Type B pancreatic cell (in vitro differentiated cells): ENCODE results near the gene YTHDC2. TPM values are rescaled to one million over a fixed set of nuclear protein-coding genes. Genes with fewer than 3 reads are reported as not detected.

ENCODE experiments used
- DNase-seq: peaks from one replicate; pipeline ENCODE4 v3.0.0; 2021; ENCODE audit warnings: mixed read lengths; ENCODE audit not compliant: unreplicated experiment; ENCODE audit errors: extremely low spot score
- H3K27ac Mint-ChIP-seq: 2 replicates; pipeline ENCODE4 v1.8.0; 2021; ENCODE audit warnings: mild to moderate bottlenecking, mixed read lengths
- H3K27me3 Mint-ChIP-seq: 2 replicates; pipeline ENCODE4 v1.8.0; 2021; ENCODE audit warnings: mixed read lengths
- H3K36me3 Mint-ChIP-seq: 2 replicates; pipeline ENCODE4 v1.8.0; 2021; ENCODE audit warnings: mixed read lengths
- H3K4me1 Mint-ChIP-seq: one replicate; pipeline ENCODE4 v1.8.0; 2021; ENCODE audit warnings: mixed read lengths; ENCODE audit not compliant: unreplicated experiment
- H3K4me3 Mint-ChIP-seq: 2 replicates; pipeline ENCODE4 v1.8.0; 2021; ENCODE audit warnings: mild to moderate bottlenecking, mixed read lengths
- H3K9me3 Mint-ChIP-seq: 2 replicates; pipeline ENCODE4 v1.8.0; 2021; ENCODE audit warnings: mixed read lengths
- total RNA-seq: library from RNA; stranded (reverse); gene quantifications from 2 replicates; pipeline ENCODE4 v1.2.1, GENCODE V29; 2021; ENCODE audit warnings: low replicate concordance
- TF ChIP-seq, protein P1 (sequence below): fragments of 200-600 bp; sonication (generic); conservative IDR thresholded peaks from 2 replicates; pipeline ENCODE4 v1.5.0; 2021; ENCODE audit warnings: antibody characterized with exemption, mild to moderate bottlenecking

Gene YTHDC2
- total RNA-seq, 1 donor from 2014 or later, result 30.4 TPM

DNA sequence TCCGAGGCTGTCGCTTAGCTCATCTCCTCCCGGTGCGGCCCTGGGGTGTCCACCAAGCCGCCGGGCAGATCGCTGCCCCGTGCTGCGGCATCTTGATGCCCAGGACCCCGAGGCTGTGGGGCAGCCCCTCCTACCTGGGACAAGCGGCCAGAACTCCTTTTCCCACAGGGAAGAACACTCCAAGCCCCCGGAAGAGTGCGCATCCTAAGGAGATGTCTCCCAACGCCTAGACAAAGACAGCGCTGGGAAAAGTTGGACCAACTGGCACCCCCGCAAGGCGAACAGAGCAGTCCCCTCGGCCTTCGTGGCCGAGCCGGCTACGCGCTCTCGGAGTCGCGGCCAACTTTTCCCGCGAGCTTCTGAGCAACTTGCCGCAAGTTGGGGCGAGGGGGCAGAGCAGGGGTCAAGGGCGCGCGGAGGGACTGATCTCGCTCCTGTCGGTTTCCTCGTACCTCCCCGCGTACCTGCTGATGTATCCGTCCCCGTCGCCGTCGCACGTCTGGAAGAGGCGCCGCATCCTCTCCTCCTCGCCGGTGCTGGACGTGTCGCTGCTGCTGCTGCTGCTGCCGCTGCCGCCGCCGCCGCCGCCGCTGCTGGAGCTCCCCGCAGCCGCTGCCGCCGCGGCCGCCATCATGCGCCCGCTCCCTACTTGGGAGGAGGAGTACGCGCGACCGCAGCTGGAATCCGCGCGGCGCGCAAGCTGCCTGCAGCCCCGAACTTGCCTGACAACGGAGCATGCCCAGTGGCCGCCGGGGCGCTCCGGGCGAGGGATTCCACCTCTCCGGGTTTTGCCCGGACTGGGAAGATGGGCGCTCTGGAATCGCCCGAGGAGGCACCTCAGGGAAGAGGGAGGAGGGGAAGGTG, 25.5 kb upstream of the YTHDC2 start, which contains the start of gene MCC:
Gene MCC, minus strand, starts transcription at position 673 of the 864 bp plus-strand sequence.
- Mint-ChIP-seq H3K36me3 (peaks cover 4% of the 10 kb centered on the region), H3K27me3 (peaks cover 45% of the 10 kb centered on the region), H3K27ac (peak within 1 kb of the TSS; percentile 56), H3K4me1 (no peaks in the 10 kb centered on the region), H3K9me3 (peaks cover 10% of the 10 kb centered on the region), H3K4me3 (peak within 1 kb of the TSS; percentile 93)
- TF ChIP-seq, protein P1, sequence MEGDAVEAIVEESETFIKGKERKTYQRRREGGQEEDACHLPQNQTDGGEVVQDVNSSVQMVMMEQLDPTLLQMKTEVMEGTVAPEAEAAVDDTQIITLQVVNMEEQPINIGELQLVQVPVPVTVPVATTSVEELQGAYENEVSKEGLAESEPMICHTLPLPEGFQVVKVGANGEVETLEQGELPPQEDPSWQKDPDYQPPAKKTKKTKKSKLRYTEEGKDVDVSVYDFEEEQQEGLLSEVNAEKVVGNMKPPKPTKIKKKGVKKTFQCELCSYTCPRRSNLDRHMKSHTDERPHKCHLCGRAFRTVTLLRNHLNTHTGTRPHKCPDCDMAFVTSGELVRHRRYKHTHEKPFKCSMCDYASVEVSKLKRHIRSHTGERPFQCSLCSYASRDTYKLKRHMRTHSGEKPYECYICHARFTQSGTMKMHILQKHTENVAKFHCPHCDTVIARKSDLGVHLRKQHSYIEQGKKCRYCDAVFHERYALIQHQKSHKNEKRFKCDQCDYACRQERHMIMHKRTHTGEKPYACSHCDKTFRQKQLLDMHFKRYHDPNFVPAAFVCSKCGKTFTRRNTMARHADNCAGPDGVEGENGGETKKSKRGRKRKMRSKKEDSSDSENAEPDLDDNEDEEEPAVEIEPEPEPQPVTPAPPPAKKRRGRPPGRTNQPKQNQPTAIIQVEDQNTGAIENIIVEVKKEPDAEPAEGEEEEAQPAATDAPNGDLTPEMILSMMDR, result no peak
- peak; percentile 90 for DNase-seq

DNA sequence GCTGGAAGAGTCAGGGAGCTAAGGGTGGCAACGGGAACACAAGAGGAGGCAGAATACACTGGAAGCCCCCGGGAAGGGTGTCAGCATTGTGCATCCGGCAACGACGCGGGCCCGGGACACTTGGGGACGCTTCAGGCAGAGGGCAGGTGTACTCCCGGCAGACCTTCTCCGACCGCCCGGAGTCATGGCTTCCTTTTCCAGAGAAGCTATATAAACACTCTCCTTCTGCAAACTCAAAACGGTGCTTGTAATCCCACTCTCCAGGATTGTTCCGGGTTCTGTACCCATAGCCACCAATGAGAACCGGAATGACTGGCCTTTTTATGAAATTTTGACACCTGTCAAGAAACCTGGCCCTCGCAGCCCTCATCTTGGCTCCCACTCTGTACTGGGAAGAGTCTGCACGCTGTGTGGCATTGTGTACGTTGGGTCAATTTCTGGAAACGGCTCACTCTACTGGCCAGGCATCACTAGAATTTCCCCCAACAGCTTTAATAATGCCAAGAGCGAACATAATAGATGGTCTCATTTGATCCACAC, 24.8 kb upstream of the YTHDC2 start:
- DNase-seq, result no peak
- Mint-ChIP-seq H3K27me3 (peaks cover 45% of the 10 kb centered on the region), H3K36me3 (peaks cover 4% of the 10 kb centered on the region), H3K9me3 (peaks cover 10% of the 10 kb centered on the region), H3K27ac (peak overlapping the region; percentile 56), H3K4me1 (no peaks in the 10 kb centered on the region), H3K4me3 (peak overlapping the region; percentile 93)
- TF ChIP-seq, protein P1, result no peak

DNA sequence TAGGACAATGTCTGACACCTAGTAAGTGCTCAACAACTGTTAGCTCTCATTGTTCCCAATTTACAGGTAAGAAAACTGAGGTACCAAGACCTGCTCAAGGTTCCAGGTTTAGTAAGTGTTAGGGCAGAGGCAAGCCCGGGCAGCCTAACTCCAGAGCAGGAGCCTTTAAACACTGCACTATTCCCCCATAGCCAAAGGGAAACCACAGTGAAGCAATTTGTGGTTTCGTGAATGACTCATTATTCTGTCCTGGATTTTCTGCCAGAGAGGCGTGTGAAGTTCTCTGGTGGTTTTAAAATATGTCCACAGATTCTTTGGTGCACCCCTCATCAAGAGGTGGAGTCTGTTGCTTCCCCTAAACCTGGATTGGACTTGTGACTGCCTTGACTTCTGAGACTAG, 24.2 kb upstream of the YTHDC2 start:
- Mint-ChIP-seq H3K27me3 (peaks cover 45% of the 10 kb centered on the region), H3K36me3 (peaks cover 4% of the 10 kb centered on the region), H3K4me1 (no peaks in the 10 kb centered on the region), H3K4me3 (peak overlapping the region; percentile 93), H3K9me3 (peaks cover 10% of the 10 kb centered on the region), H3K27ac (no peak overlapping the region)
- TF ChIP-seq, protein P1, result no peak
- DNase-seq, result no peak

DNA sequence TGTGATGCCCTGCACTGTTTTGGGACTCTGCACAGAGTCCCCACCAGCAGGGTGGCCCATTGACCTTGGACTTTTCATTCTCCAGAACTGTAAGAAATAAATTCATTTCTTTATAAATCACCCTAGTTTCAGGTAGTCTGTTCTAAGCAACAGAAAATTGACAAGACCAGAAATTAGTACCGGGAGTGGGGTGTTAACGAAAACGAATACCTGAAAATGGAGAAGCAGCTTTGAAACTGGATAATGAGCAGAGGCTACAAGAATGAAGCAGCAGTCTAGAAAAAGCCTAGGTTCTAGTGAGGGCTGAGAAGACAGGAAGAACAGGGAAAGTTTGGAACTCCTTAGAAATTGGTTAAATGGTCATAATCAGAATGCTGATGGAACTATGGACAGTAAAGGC, 23.2 kb upstream of the YTHDC2 start:
- Mint-ChIP-seq H3K27me3 (peaks cover 42% of the 10 kb centered on the region), H3K4me1 (no peaks in the 10 kb centered on the region), H3K36me3 (peaks cover 4% of the 10 kb centered on the region), H3K27ac (no peak overlapping the region), H3K4me3 (no peak overlapping the region), H3K9me3 (peaks cover 10% of the 10 kb centered on the region)
- TF ChIP-seq, protein P1, result no peak
- DNase-seq, result no peak

DNA sequence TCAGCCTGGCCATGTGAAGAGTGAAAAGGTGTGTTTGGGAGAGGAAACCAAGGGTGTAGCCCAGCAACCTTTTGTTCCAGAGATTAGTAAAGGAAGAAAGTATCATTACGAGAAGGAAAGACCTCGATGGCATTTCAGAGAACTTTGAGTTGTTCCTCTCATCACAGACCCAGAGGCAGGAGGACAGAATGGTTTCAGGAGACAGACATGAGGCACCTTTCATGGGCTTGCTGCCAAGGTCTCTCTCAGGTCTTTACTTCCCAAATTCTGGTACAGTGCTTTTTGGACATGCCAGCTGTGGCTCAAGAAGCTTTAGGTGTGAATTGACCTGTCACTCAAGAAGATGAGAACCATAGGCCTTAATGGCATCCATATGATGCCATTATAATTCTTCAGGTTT, 22.5 kb upstream of the YTHDC2 start:
- TF ChIP-seq, protein P1, result no peak
- DNase-seq, result no peak
- Mint-ChIP-seq H3K4me3 (no peak overlapping the region), H3K27me3 (peaks cover 37% of the 10 kb centered on the region), H3K36me3 (peaks cover 4% of the 10 kb centered on the region), H3K27ac (no peak overlapping the region), H3K9me3 (peaks cover 10% of the 10 kb centered on the region), H3K4me1 (no peaks in the 10 kb centered on the region)
